D721Med (cell line): Measurements from ENCODE around the gene AIP.

Experiments
- DNase-seq: peaks from one replicate; pipeline ENCODE4 v3.0.0; 2011; ENCODE audit warnings: low spot score; ENCODE audit not compliant: insufficient read length
- FAIRE-seq: peaks from 2 replicates; lab custom pipeline; 2011; peaks lifted over from hg19 to GRCh38; lab: Jason Lieb, UNC
- CTCF ChIP-seq: IDR thresholded peaks from 2 replicates; pipeline ENCODE4 v1.5.1; 2012; ENCODE audit warnings: mild to moderate bottlenecking, control low read depth; ENCODE audit not compliant: insufficient read depth; ENCODE audit errors: missing control alignments

Gene AIP

GRCh38 chr11:67528376-67528775, 45.5 kb downstream of the AIP start:
- FAIRE-seq (no peak), DNase-seq (no peak)
- no peak for TF ChIP-seq CTCF

DNA sequence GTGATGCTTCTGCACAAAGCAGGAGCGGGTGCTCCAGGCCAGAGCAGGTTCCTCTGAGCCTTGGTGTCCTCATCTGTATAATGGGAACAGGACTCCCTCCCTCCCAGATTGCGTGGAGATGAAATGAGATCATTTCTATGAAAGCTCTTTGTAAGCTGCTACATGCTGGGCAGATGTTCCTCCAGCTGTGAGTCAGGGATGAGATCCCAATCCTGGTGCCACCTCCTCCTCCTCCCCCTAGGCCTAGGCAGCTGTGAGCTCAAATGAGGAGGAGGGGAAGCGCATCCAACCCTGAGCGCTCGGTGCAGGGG, 47.4 kb downstream of the AIP start:
- FAIRE-seq, result no peak
- no peak for DNase-seq
- no peak for TF ChIP-seq CTCF

- no peak for TF ChIP-seq CTCF
- DNase-seq, result no peak
- FAIRE-seq, result no peak
Measured at GRCh38 chr11:67532889-67533288, 50.1 kb downstream of the AIP start.

DNA sequence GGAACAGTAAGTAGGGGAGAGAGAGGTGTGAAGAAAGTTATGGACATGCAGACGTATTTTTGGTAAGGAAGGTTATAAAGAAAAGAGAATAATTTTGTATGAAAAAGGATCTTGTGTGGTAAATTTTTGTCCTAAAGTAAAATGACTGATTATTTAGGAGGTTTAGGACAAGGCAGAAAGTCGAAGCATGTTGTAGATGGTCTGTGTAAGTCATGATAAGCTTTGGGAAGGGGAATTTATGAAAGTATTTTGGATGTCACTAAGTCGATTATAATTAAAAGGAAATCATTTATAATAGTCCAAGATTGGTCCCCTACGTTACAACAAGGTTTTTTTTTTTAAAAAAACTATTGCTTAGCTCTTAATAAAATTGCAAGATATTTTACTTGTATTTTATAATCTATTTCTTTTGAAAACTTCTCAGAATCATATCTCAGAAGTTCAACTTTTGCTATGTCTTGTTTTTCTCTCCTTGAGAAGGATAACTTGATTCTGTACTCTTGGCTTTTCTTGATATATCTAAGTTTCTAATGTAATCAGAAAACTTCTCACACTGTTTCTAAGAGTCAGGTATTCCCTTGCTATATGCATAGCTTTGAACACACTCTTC, 51.3 kb downstream of the AIP start:
- TF ChIP-seq CTCF, result no peak
- FAIRE-seq (no peak), DNase-seq (no peak)

DNA sequence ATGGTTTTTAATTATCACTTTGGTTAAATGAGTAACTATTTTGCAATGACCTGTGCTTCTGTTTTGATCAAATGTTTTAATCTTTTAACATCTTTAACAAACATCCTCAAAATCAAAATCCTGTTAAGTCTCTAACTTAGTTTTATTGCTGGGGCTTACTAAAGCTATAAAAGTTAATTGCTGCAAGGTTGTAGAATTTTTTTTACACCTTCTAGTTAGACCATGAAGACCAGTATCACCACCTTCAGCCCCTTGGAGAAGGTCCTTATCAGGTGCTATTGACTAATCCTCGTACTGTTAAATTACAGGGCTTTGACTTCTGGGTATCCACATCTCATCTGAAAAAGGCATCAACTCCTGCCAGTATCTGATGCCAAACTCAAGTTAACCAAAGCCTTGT, 52.7 kb downstream of the AIP start:
- DNase-seq, result no peak
- FAIRE-seq, result no peak
- no peak for TF ChIP-seq CTCF

DNA sequence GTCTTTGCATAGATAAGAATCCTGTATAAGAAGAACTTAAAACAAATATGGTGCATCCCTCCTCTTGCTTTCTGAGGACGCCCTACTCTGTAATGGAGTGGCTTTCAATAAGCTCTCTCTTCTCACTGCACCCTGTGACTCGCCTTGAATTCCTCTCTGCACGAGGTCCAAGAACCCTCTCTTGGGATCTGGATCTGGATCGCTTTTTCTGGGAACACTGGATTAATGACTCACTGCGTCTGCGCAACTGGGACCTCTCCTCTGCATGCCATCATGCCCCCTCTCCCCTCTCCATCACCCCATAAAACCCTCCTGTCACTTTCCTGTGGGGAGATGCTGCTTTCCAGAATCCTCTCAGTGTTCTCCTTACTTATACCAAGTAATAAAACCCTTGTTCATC, 55.5 kb downstream of the AIP start:
- TF ChIP-seq CTCF, result no peak
- no peak for FAIRE-seq
- no peak for DNase-seq

GRCh38 chr11:67538823-67539505, 56.1 kb downstream of the AIP start:
- FAIRE-seq (no peak), DNase-seq (no peak)
- TF ChIP-seq CTCF, result no peak
